Ureter (tissue), 1 donor: ENCODE measurements around the gene DNAAF5. TPM values are rescaled to one million over a fixed set of nuclear protein-coding genes. Genes with fewer than 3 reads are reported as not detected.

Experiments used
- DNase-seq: peaks from one replicate; pipeline ENCODE4 v3.0.0-alpha.2; 2020; ENCODE audit warnings: low spot score
- total RNA-seq: library from RNA; stranded (reverse); gene quantifications from one replicate; pipeline ENCODE4 v1.2.4, GENCODE V29; 2023
- donor health status: DM: yes; HTN: yes; CAD: no.

DNAAF5 gene
- total RNA-seq, 1 donor from 2014 or later = 35.1 TPM

DNA sequence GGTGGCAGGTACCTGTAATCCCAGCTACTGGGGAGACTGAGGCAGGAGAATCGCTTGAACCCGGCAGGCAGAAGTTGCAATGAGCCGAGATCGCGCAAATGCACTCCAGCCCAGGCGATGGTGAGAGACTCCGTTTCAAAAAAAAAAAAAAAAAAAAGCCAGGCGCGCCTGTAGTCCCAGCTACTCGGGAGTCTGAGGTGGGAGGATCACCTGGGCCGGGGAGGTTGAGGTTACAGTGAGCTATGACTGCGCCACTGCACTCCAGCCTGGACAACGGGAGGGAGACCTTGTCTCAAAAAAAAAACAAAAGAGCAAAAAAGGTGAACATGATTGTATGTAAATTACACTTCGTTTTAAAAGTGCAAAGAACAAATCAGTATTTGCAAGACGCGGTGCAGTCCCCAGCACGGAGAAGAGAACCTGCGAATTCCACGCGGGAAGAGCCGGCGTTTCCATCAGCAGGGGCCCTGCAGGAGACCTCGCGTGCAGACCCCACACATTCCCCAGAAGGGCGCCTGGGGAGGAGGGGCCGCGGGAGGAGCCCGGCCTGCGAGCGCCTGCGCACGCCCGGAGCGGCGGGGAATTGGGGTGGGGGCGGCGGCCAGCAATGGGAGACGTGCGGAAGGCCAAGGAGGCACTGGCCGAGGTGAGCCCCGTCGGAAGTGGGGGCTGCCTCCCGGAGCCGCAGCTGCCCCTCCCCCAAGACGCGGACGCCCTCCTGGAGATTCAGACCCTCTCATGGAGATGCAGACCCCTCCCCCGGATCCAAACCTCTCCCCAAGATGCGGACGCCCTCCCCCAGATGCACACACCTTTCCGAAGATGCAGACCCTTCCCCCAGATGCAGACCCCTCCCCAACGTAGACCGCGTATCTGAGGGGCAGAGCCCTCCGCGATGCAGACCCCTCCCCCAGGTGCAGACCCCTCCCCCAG is 89.1 kb downstream of the DNAAF5 start:
- no peak for DNase-seq

DNA sequence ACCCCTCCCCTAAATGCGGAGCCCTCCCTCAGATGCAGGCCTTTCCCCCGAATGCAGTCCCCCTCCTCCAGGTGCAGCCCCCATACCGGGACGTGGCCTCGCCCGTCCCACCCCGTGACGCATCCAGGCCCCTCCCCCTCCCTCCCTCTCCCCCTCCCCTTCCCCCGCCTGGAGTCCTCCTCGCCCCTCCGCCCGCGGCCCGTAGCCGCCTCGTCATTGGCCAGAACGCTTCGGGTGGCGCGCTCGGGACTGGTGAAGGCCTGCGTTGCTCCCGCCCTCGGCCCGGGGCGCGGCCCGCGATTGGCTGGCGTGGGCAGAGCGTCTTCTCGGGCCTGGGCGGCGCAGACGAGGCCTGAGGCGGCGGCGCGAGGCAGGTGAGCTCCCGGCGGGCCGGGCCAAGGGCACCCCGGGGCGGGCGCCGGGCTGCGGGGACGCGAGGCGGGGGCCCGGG is 89.8 kb downstream of the DNAAF5 start:
- peak; percentile 98 for DNase-seq

DNA sequence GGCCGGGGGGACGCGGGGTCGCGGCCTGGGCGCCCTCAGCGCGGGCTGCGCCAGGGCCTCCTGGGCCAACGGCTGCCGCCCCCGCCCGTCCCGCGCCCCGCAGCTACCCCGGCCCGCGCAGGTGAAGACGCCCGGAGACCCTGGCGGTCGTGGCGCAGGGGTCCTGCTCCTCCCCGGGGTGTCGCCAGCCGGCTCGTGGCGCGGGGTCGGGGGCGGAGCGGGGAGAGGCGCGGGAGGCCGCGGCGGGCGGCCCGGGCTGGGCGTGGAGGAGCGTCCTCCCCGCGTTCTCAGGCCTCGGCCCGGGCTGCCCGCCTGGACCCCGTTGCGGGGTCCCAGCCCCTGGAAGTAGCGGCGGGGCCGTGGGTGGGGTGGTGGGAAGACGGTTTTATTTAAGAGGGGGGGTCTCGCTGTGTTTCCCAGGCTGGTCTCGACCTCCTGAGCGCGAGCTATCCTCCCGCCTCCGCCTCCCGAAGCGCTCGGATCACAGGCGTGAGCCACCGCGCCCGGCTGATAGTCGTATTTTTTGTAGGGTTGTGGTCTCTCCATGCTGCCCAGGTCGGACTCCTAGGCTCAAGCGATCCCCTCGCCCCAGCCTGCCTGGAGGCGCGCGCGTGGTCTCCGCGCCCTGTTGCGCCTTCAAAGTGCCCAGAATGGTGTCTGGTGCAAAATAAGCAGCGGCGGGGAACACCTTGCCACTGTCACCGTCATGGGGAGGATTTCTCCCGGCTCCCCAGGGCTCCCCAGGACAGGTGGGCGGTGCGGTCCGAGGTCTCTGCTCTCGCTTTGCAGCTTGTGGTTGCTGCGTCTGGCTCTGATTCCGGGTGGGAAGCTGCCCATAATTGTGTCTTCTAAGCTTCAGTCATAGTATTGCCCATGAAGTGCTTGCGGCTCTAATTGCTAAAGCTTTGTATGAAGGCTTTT is 90.5 kb downstream of the DNAAF5 start:
- DNase-seq = no peak

DNA sequence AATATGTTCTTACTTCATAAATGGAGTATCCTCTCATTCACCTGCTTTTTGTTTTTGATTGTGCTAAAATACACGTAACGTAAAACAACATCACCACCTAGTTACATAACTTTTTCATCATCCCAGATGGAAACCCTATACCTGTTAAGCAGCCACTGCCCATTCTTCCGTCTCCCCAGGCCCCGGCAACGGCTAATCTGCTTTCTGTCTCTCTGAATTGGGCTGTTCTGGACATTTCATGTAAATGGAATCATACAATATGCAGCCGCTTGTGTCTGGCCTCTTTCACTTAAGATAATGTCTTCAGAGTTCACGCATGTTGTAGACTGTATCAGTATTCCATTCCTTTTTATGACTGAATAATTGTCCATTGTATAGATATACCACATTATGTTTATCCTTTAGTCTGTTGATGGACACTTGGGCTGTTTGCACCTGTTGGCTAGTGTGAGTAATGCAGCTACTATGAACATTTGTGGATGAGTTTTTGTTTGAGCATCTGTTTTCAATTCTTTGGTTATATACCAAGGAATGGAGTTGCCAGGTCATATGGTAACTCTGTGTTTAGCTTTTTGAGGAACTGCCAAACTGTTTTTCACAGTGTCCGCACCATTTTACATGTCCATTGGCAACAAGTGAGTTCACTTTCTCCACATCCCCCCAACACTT is 91.7 kb downstream of the DNAAF5 start:
- no peak for DNase-seq

GRCh38 chr7:820341-820740 is 93.8 kb downstream of the DNAAF5 start:
- DNase-seq = no peak

GRCh38 chr7:821688-822087 is 95.2 kb downstream of the DNAAF5 start:
- no peak for DNase-seq

DNA sequence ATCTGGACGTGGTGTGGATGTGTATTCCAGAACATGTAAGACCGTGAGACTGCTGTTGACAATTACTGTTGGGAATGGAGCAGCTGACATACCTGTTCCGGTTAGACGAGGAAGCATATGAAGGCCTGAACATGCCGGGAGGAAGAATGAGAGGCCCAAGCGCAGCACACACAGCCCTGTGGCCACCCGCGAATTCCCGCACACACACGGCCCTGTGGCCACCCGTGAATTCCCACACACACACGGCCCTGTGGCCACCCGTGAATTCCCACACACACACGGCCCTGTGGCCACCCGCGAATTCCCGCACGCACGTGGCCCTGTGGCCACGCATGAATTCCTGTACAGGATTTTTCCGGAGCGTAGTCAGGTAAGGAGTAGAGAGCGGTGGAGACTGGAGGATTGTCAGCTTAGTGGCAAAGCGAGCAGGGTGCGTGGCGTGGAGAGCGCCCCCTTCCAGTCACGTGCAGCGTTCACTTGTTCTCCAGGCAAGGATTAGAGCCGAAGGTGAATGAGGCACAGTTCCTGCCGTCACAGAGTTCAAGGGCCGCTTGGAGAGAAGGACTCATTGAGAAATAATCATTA is 96.3 kb downstream of the DNAAF5 start:
- no peak for DNase-seq

DNA sequence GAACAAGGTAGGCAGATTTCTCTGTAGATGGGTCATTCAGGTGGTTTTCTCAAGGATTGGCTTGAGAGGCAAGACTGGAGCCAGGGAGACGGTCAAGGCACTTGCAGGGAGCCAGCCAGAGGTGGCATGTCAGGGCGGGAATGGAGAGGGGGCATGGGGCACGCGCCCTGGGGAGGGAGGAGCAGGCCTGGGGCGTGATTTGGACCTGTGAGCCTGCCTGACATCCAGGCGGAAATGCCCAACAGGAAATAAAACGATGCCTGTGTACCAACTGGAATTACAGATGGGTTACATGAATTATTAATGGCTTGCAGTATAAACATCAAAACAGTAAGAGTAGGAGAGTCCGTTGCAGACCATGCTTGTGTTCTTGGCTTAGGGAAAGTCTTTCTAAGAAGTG is 97.2 kb downstream of the DNAAF5 start:
- no peak for DNase-seq

DNA sequence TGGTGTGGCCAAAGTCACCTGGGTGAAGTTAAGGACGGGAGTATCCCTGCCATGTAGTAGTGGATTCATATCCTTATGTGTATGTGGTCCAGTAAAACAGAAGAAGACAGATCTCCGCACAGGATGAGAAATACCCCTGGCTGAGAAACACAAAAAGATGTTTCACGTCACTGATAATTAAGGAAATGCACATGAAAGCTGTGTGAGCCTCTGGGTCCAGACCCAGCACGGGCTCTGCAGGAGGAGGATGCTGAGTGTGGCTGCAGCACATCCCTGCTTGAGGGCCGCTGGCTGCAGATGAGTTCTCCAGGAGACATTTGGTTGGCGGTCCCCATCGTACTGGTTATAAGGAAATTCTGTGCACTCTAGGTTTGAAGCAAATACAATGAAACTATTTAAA is 97.6 kb downstream of the DNAAF5 start:
- no peak for DNase-seq

DNA sequence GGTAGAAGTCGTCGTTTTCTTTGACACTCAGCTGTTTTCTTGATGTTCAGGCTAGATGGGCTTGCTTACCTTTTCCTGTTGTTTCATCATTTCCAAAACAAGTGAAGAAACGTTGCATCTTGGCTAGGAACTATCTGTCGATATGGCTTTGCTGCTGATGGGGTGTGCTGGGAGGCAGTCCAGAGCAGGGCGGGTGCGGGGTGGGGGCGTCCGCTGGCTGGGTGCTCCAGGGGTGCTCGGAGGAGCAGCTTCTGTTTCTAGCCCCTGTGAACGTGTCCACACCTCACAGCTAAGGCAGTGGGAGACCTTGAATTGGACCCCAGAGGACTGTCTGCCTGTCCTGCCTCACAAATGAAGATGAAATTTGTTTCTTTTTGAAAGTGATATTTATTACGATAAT is 98.2 kb downstream of the DNAAF5 start:
- DNase-seq = no peak

- DNase-seq = no peak
Observed at GRCh38 chr7:825386-825785, 98.9 kb downstream of the DNAAF5 start.

- DNase-seq = no peak
Observed at GRCh38 chr7:826230-826917, 99.9 kb downstream of the DNAAF5 start.

DNA sequence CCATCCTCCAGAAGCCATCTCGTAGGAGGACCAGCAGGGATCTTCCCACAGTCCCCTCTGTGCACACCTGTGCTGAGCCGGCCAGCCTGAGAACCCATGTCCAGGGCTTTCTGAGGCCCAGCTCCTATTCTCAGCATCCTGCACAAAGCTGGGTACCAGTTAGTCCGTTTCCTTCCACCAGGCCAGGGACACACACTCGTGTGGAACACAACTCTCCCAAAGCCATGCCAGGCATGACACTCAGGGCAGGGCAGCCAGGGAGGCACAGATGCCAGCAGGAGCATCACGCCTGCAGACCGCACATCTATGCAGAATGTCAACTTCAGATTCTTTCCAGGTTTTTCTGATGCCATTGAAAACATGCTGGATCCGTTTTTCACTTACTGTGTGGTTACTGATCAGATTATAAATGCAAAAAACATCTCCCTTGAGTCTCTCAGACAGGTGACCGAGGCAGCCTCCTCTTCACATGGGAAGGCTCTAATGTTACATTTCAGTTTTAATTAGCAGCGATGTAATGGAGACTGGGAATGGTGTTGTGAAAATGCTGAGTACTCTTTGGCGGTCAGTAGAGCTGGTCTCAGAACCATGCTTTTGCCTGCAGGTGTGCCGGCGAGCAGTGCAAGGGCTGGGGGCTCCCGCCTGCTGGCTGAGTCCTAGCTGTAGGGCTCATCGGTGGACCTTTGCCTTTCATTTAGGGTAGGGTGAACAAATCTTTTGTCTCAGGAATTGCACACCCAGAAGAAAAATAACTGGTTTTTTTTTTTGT is 102.5 kb downstream of the DNAAF5 start:
- DNase-seq = no peak

- no peak for DNase-seq
Observed at GRCh38 chr7:830069-830468, 103.6 kb downstream of the DNAAF5 start.

DNA sequence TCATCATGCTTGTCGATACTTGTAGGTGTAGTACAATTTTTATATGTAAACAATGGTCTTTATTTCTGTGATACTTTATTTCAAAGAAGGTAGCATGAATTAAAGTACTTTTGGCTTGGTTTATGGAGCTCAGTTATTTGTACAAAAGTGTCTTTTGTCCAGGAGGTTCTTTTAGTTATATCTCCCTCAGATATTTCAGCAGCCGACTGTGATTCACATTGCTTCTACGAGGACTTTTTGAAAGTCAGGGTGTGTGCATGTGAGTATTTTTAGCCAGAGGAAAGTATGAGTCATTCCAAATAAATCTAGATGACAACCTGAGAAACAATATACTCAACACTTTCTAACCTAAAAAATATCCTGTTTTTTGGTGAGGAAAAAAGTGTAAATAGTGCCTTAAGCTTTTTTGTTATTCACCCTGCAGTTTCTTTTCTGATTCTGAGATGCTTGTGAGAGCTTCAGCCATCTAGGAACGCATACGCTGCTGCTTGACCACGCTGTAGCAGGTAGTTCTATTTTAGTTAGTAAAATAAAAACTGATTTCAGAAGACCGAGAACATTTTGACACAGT is 105.2 kb downstream of the DNAAF5 start:
- DNase-seq = no peak

- DNase-seq = no peak
Observed at GRCh38 chr7:832167-832967, 105.9 kb downstream of the DNAAF5 start, which contains the start of gene SUN1. TSS of gene SUN1 (plus strand) at chr7:832476. CDS start at chr7:832525, 49 bp downstream.

GRCh38 chr7:832968-833424 is 106.5 kb downstream of the DNAAF5 start:
- no peak for DNase-seq

DNA sequence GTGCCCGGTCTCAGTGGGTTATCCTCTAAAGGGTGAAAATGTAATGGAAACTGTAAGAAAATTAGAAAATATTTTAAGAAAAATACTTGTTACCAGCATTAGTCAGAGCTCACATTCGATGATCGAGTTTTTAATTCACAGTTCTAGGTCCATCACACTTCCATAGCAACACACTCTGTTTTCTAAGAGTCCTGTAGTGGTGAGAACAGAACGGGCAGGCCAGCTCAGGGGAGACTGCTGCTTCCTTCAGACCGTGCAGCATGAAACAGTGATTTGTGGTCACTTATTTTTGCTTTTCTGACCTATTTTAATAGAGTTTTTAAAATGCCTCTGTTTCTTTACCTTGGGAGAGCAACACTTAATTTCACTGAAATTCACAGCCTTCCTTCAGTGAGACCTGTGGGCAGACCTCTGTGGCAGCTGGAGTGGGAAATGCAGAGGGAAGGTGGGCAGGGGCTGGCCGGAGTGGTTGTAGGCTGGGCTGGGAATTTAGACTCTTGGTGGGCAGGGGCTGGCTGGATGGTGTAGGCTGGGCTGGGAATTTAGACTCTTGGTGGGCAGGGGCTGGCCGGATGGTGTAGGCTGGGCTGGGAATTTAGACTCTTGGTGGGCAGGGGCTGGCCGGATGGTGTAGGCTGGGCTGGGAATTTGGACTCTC is 107.2 kb downstream of the DNAAF5 start:
- no peak for DNase-seq
